Activated CD4-positive, alpha-beta T cell treated with anti-CD3 and anti-CD28 coated beads for 4 hours (primary cell): ENCODE results near the gene SLC26A2.

ENCODE experiments used
- DNase-seq, 2 donors: peaks; one replicate each; pipeline ENCODE4 v3.0.0-alpha.2; 2020

SLC26A2 gene

DNA sequence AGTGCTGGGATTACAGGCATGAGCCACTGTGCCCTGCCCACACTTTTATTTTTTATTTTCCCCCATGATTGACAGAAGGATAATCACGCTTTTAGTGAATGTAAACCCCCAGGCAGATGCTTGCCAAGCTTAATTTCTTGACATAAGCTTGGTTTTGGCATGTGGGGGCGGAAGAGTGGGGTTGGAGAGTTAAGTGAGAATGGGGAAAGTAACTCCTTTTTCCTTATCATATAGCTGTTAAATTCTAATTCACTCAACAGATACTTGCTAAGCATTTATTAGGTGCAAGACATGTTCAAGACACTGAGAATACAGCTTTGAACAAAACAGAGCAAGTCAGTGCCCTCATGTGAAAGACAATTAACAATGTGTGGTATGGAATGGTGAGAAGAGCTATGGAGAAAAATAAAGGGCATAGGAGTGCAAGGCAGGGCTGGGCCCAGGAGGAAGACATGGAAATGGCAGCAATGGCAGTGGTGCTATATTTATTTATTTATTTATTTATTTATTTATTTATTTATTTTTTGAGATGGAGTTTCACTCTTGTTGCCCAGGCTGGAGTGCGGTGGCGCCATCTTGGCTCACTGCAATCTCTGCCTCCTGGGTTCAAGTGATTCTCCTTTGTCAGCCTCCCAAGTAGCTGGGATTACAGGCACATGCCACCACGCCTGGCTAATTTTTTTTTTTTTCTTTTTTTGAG, 2.2 kb downstream of the SLC26A2 start:
- DNase-seq, result no peak

DNA sequence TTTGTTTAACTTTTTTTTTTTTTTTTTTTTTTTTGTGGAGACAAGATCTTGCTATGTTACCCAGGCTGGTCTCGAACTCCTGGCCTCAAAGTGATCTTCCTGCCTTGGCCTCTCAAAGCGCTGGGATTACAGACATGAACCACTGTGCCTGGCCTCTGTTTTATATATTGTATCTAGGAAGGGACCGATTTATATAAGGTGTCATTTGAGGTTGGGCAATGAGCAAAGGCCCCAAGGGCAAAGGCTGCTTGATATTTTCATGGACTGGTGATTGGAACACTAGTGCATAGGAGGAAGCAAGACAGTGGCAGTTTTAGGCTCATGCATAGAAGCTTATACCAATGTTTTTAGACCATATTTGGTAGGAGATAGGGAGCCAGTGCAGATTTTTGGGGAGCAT, 3.2 kb downstream of the SLC26A2 start:
- no peak for DNase-seq

DNA sequence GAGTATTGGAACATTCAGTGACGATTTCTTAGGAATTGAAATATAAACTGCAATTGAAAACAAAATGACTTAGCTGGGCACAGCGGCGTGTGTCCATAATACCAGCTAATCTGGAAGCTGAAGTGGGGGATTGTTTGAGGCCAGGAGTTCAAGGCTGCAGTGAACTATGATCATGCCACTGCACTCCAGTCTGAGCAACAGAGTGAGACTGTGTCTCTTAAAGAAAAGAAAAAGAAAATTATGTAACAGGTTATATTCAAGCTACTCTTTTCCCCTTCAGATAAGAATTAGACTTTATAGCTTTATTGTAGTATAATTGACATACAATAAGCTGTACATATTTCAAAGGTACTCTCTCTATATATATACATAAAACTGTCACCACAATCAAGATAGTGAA, 6.4 kb downstream of the SLC26A2 start:
- no peak for DNase-seq

DNA sequence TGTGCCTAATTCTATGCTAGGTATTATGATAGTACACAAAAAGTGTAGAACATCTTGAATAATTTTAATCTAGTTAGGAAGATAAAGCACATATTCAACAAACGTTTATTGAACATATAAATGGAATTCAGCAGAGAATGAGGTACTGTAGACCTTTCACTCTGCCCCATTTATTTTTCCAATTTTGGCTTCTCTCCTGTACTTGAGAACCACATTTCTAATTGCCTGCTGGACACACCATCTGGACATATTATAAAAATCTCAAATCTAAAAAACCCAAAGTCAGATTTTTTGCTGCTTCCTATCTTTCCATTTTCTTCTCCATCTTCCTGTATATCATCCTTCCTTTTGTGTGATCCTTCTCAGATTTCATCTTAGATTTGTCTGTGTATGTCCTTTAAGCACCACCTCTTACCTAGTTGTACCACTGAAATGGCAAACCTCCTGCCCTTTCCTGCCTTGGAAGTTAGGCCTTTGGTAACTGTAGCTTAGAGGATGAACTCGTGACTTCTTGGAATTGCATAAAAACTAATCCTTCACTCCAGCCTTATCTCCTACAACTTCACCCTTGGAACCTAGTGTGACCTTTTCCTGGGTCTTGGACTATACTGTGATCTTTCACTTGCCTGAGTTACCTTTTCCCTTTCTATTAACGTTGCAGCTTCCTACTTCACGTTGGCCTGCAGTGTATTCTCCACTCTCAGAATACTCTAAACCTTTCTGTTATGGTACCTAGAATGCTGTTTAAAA, 8.8 kb downstream of the SLC26A2 start:
- no peak for DNase-seq

DNA sequence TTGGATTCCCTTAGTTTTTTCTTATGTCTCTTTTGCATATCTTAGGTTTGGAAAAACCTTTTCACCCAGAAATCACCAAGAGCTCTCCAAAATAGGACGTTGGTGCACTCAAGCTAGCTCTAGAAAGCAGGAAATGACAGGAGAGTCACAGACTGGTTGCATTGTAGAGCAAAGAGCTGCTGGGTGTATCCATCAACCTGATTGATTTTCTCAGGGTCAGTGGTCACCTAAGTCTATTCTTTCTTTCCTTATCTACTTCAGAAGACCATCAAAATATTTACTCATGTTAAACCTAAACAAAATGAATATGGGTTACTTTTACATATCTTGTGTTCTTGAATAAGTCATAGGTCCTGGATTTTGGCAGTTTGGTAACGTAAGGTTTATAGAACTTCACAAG, 14.9 kb downstream of the SLC26A2 start:
- DNase-seq, result no peak

DNA sequence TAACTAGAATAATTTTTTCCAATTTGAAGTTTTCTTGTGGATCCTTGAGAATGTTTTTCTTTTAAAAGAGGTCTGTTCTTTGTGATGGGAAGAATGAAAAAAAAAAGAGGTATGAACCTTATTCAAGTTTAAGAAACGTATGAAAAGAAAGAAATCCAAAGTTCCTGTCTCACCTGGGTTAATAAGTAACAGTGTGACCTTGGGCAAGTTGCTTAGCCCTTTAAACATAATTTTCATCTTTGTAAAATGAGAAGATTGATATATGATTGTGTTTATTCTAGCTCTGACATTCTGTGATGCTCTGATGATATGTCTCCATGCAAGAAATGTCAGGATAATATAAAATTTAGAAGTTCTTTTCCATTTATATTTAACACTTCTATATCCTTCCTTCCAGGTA, 19.3 kb downstream of the SLC26A2 start:
- DNase-seq, result no peak

DNA sequence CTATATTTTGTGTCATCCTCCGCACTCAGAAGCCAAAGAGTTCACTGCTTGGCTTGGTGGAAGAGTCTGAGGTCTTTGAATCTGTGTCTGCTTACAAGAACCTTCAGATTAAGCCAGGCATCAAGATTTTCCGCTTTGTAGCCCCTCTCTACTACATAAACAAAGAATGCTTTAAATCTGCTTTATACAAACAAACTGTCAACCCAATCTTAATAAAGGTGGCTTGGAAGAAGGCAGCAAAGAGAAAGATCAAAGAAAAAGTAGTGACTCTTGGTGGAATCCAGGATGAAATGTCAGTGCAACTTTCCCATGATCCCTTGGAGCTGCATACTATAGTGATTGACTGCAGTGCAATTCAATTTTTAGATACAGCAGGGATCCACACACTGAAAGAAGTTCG, 20.6 kb downstream of the SLC26A2 start:
- no peak for DNase-seq

DNA sequence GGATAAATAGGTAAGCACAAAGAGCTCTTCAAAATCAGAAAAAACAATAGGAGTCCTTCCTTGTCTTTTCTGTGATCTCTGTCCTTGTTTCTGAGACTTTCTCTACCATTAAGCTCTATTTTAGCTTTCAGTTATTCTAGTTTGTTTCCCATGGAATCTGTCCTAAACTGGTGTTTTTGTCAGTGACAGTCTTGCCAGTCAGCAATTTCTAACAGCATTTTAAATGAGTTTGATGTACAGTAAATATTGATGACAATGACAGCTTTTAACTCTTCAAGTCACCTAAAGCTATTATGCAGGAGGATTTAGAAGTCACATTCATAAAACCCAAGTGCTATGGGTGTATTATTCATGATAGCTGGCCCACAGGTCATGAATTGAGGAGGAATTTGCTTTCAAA, 21.9 kb downstream of the SLC26A2 start:
- no peak for DNase-seq

DNA sequence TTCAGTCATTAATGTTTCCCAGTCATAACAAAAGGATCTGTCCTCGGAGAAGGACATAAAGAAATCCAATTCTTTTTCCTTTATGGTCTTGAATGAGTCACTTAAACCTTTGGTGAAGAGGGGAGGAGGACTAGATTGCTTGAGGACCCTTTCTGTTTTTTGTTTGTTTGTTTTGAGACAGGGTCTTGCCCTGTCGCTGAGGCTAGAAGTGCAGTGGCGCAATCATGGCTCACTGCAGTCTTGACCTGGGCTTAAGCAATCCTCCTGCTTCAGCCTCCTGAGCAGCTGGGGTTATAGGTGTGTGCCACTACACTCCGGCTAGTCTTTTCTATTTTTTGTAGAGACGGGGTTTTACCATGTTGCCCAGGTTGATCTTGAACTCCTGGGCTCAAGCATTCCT, 27.6 kb downstream of the SLC26A2 start:
- no peak for DNase-seq

DNA sequence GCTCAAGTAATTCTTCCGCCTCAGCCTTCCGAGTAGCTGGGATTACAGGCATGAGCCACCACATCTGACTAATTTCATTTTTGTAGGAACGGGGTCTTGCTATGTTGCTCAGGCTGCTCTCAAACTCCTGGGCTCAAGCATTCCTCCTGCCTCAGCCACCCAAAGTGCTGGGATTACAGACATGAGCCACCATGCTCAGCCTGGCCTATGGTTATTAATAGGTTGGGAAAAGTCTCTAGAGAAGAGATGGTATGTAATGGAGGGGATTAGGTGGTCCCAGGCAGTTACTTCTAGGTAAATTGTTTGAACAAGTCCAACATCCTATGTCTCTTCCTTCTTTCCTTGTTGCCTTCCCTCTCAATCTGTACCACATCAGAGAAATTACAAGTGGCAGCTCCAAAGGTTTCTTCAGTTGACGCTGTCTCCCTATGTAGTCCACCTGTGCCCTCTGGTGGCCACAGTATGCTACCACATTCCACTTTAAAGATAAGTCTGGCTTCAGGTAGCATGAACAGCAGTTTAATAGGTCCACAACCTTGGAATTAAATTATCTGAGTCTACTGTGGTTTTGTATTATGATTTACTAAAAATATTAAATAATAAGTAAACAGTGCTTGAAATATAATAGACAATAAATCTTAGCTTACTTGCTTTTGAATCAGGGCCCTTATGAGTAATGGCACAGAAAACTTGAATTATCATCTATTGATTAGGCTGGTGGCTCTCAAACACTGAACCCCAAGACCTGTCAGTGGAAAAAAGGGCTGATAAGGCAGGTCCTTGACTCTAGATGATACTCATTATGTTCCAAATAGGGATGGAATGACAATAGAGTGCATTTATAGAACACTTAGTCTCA, 30.2 kb downstream of the SLC26A2 start:
- DNase-seq, result peak; percentile 64 to 71

DNA sequence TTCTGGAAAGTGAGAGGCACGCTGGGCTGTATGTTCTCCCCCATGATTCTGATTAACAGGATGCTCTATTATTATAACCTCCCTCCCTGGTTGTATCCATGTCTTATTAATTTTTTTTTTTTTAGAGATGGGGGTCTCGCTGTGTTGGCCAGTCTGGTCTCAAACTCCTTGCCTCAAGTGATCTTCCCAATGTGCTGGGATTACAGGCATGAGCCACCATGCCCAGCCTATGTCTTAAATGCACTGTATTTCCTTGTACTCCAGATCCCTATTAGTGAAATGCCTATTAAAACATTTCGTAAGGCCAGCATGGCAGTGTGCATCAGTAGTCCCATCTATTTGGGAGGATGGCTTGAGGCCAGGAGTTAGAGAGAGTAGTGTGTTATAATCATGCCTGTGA, 32.9 kb downstream of the SLC26A2 start:
- DNase-seq, result no peak

DNA sequence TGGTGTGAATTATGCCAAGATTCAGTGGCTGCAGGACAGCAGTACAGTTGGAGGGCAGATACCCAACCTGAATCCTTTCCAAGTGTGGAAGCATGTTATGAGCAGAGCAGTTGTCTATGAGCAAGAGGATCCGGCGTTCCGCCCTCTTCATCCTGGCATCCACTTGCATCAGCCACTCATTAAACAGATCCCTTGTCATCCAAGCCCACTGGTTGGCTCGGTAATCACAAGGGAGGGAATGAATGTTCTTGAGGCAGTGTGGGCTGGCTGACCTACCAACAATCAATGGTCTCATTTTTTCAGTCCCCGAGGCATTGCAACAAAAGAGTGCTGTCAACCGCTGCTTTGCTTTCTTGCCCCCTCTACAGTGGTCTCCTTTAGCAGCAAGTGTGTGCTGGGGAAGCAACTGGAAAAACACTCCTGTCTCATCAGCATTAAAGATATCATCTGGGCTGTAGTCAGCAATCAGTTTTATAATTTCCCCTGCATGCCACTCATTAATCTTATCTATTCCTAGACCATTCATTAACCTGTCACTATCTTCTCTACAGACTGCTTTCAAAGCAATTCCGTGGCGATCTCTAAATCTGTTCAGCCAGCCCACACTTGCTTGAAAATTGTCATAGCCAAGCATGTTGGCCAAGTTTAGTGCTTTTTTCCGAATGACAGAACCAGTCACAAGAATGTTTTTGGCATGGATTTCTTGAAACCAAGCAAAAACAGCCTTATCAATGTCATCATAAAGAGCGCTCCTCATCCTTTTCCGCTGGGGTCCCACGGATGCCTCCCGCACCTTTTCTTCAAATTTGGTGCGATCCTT, 35.0 kb downstream of the SLC26A2 start:
- no peak for DNase-seq

DNA sequence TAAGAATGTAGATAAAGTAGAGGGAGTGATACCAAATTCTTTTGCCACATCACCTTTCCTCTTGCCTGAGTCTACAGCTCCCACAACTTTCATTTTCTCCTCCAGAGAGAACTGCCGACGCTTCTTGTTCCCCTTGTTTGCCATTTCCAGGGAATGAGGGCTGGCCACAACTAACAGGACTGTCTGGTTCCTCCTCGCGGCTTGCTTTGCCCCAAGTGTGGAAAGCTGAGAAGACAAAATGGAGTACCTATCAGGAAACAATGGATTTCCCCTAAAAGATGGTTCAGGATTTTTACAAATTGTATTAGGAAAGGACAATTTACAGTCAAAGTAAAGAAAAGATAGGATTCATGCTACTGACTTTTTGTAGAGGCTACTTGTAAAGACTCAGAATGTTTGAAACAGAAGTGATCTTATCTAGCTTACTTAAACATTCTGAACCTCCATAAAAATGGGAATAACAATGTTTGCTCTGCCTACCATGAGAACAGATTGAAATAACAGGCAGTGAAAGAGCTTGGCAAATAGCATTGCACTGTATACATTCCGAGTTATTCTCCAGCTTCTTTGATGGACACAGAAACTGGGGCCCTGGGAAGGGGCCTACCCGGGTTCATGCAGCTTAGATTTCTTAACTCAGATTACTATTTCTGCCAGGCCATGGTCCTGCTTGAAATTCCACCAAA, 35.8 kb downstream of the SLC26A2 start:
- no peak for DNase-seq

DNA sequence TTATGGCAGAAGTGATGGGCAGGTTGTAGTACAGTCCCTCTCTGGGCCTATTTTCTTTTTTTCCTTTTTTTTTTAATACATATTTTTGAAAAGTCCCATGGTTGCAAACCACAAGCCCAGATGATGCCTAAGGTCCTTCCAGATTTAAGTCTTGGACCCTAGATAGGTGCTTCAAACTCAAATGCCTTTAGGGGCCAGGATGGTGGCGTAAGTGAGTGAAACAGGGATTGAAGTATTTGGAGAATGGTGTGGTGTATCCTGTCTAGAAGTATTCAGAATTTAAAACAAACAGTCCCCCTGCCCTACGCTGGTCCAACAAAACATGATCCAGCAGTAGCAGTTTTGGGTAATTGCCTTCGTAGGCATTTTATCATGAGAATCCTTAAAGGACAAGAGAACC, 37.7 kb downstream of the SLC26A2 start:
- DNase-seq, result no peak

DNA sequence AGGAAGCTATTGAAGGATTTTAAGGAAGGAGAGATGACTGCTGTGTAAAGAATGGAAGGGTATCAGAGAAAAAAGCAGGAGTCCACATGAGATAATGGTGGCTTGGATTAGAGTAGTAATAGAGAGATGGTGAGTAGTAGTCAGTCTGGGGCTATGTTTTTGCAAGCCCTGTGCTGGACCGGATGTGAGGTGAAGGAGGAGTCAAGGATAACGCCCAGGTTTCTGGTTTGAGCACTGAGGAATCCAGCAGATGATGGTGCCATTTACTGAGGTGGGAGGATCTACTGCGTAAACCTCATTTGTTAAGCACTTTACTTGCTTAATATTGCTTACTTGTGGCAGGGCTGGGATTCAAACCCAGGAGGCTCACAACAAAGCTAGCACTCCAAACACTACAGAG, 38.8 kb downstream of the SLC26A2 start:
- DNase-seq, result no peak

DNA sequence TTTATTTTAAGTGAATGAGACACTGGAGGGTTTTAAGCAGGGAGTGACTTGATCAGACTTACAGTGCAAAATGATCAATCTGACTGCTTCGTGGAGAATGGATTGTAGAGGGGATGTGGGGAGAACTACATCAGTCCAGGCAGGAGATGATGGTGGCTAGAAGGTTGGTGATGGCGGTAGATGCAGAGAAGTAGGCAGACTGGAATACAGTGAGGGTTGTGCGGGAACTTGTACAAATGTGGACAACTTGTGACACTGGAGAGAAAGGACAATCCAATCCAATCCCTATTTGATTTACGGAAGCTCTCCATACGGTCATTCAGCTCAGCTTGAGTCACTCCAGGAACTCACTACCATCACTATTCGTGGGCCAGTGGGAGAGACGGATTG, 39.3 kb downstream of the SLC26A2 start:
- DNase-seq, result no peak

DNA sequence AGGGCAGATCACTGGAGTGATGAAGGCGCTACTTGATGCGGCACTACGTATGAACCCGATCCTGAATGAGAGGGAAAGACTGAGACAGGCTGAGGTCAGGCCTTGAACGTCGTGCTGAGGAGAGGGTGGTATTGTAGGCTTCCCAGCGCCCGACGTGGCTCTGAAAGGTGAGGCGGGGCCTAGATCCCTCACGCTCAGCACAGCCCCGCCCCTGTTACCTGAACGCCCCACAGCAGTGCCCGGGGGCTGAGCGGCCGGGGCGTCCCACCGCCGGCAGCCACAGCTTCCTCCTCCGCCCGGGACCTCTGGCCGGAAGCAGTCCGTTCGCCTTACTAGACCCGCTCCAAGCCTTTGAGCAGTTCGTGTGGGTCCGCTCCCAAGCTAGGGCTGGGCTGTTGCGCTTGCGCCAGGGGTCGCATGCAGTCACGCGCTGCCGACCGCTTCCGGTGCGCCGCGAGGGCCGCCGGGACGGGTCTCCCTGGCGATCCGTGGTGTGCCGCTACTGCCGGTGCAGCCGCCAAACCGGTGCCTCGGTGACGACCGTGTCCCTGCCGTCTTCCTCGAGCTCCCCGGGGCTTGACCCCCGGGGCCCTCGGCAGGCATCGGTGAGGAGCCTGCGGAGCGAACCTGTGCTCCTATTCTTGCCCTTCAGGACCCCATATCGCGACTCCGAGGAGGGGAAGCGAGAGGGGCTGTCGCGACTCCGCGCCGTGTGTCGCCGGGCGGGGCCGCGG, 39.9 kb downstream of the SLC26A2 start, which contains the start of the genes HMGXB3 and TIGD6:
TSS of gene HMGXB3 (plus strand) at position 484 of the 734 bp plus-strand sequence. CDS start 4,114 bp downstream, outside the sequence.
TSS of gene TIGD6 (minus strand) at position 399 of the 734 bp plus-strand sequence. CDS start 4,306 bp downstream, outside the sequence.
- peak; percentile 75 to 82 for DNase-seq

DNA sequence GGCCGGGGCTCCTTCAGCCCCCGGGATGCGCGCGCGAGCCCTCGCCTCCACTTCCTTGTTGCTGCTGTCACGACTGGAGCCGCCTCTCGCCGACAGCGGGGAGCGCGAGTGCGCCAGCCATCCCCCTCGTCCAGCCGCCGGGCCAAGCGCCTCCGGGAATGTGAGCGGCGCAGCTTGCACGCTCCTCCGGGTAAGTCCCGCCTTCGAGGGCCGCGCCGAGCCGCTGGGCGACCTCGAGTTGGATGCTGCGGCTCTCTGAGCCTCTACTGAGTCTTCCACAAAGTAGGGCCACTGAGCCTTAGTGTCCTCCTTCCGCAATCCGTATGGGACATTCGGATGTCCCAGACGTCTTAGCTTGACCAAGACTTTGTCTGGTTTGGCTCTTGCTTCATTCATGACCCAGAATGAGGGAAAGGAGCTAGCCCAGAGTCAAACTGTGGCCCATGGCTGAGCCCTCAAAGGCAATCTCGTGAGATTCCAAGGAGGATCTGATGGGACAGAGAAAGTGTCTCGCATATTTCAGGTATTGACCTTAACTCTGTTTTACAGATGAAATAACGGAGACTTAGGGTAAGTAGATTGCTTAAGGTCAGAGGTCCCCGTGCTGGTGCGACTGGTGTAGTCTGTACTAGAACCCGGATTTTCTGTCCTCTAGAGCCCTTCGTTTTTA, 40.6 kb downstream of the SLC26A2 start:
- DNase-seq, result peak; percentile 30 to 37

DNA sequence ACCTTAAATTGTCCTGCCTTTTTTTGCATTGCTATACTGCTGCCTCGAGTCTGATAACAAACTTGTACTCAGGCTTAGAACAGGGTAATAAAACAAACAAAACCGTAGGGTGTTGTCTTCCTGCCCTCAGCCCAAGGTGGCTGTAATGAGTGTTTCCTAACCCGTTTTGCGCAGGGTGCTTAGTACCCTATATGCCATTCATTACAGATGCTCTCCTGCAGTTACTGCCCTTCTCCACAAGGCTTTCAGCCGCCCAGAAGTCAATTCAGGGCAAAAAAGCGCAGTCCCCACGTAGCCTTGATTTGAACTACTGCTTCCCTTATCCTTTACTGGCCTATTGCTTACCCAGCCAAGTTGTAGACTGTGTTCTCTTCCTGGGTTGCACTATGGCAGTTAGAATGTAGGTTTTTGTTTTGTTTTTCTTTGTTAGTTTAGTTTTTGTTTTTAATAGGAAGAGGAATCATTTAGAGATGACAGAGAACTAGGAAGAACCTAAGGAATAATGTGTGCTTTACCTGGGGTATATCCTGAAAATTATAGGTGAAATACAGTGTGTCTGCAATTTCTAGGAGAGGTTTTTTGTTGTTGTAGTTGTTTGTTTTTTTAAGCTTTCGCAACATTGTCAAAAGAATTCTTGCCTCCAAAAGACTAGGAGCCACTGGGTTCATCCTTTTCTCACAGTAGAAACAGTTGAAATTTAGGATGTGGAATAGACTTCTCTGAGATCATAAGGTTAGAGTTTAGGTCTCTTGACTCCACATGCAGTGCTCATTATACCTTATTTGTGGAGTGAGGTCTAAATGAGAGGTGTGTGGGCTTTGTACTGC, 41.3 kb downstream of the SLC26A2 start:
- peak; percentile 56 to 58 for DNase-seq

DNA sequence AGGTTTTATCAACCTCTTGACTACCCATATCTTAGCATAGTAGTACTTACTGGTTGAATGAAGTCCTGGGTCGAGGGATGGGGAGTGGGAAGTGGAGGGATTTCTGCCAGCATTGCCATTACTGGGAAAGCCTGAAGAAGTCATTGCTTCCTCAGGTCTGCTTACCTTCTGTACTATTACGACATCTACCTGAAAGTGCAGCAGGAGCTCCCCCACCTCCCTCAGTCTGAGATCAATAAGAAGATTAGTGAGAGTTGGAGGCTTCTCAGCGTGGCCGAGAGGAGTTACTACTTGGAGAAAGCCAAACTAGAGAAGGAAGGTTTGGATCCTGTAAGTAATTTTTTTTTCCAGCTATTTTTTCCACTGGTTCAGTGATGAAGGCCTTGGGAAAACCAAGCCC, 45.8 kb downstream of the SLC26A2 start:
- no peak for DNase-seq
